ENCODE results near the gene SKAP1.
A peak's percentile ranks its signal among the peaks of the same experiment; 100 is the strongest.
"Not testable (repeated sequence)": the region's sequence is repeated elsewhere in the genome, so short reads cannot be mapped to it uniquely, and the experiment has no call there.

The SKAP1 gene

DNA sequence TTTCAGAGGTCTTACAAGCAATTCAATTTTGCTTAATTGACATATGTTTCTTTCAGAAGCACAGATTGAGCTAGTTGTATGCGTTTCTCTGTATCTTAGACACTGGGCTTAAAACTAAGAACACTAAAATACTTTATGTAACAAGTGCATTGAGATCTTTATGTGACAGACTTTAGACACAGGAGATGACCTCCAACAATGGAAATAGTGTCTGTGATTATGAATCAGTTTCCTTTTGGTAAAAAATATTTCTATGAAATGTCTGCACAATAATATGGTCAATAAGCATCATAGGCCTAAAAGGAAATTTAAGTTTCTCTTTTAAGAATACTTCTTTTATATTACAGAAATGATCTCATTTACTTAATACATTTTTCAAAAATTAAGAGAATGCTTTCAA, 153.2 kb downstream of the SKAP1 start:
- DNase-seq, result no peak

DNA sequence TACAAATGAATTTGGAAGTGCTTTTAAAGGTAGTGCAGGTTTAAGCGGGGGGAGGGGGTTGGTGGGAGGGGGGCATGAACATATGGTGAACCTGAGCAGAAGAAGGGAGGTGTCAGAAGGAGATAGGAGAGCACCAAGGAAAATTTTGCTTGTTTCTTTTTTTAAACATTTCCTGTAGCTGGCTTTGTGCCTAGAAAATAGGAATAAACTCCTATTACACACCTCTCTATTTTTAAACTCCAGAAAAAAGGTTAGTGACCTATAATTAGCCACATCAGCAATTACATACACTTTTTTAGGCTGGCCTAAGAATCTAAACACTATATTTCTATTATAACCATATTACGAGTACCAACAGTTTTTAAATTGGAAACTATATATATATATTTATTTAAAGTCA, 159.1 kb downstream of the SKAP1 start:
- DNase-seq, result no peak

DNA sequence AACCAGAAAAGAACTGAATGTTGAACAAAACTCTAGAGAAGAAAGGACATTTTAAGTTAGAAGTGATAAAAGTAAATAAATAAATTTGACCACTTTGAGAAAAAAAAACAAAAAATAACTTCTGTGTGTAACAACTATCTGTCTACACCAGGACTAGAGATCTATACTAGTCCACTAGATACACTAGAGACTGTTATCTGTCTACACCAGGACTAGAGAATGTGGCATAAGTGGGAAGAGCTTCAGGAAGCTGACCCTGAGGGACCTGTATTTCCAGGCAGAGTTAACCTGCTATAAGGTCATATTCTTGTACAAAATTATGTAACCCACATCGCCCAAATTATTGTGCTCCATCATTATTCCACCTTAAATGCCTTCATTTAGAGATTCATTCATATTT, 160.8 kb downstream of the SKAP1 start:
- no peak for DNase-seq

DNA sequence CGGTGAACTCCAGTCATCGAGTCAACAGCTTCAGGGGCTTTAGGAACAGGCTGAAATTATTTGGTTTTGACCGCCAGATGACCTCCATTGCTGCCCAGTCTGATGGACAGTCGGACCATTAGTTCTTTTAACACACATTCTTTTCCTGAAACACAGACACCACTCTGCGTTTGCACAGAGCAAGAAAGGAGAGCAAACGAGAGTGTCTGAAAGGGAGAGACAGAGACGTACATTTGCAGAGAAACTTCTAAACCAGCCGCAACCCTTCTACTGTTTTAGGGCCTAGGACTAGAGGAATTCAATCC, 166.3 kb downstream of the SKAP1 start:
- no peak for DNase-seq

DNA sequence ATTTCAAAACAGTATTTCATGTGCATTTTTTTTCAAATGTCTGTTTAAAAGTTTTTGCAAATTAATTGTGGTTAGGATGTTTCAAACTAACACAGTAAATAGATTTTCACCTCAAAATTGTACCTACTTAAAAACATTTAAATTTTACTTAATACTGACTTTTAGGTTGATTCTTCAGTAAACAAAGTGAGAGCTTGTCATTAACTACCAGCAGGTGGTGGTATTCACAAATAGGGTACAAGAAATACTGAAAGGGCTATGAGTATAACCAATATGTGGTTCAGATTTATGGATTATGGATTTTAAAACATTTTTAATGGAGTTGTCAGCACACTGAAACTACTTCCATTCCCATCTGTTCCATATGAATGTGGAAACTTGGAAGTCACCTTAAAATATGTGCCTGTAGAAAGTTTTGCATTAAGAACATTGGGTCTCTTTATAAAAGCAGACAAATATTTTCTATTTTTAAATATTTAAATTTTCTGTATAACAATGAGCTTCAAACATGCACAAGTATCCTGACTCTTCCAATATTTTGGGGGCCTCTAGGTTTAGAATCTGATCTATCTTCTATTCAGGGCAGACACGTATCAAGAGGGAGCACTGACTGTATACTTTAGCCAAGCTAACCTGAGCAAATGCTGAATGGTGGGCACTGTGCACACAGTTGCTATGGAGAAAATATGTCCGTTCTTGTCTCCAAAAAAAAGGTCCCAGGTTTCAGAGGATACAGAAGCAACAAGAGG, 166.9 kb downstream of the SKAP1 start:
- DNase-seq, result no peak

DNA sequence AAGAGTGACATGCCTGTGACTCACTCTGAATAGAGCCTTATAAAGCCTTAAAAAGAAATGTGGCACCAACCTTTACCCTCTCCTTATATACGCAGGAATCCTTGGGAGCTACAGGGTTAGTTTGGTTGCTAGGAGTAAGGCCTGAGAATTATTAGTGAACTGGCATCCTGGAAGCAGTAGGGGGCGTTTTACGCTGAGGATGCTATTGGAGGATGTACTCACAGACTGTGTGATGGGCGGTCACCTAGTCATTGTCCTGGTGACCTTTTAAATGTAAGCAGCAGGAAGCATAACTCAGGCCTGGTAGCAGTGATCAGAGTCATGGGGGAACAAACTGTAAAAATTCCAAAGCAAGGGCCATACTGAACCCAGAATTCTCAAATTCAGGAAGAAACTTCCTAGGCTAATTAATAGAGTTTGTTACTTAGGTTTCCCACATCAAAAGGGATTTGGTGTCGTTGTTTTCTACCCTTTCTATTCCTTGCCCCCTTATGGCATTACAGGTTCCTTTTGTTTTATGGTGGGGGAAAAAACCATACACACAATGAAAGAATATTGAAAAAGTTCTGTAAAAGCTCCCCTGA, 168.6 kb downstream of the SKAP1 start:
- peak; percentile 26 for DNase-seq

DNA sequence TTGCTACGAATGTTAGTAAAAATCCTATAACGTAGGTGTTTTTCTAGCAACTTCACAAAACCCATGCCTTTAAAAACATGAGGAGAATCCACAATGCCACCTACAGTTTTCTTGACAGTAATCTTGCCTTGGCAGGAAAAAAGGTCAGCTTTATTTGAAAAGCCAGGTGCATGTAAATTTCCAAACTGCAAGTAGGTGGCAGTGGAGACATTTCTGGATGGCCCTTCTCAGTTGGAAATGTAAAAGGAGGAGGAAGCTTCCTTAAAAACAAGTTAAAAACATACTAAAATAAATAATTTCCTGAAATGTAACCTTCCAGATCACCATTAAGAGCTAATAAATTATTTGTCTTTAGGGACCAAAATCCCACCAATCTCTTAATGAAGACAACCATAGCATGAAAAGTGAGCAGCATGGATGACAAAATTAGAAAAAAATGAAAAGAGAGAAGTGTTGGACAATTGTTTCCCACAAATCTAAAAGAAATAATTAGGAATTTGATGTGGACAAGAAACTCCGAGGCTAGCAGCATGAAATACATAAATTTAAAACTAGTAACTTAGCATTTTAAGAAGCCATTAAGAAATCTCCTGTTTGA, 170.2 kb downstream of the SKAP1 start:
- no peak for DNase-seq

DNA sequence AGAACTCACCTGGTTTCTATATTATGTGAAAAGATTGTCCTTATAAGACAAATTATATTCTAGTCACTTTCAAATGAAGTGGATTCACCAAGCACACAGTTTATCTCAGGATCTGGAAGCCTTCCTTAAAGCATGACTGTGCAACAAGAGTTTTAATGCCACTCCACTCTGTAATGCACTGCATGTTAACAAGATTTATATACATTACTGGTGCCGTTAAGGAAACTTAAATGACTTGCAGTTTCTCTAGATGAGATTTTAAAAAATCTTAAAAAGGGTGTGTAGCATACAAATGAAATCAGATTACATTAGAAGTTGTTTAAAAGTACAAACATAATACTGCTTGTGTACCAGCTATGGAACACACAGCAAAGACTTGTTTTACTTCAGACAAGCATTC, 171.7 kb downstream of the SKAP1 start:
- DNase-seq, result no peak

DNA sequence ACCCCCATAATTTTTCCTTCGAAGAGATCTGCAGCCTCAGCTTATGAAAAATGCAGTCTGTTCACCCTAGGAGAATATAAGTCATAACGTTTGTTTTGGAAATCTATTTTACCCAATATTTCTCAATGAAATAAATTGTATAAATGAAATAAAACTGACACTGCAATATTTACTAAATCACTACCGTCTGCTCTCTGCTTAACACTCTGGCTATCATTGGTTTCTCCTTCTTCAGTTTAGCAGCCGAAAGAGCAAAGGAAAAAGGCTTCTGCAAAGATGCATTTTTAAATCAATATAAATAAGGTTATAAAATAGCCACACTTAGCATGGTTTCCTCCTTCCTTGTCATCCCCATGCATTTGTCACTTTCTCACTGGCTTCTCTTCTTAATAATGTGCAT, 174.3 kb downstream of the SKAP1 start:
- no peak for DNase-seq

DNA sequence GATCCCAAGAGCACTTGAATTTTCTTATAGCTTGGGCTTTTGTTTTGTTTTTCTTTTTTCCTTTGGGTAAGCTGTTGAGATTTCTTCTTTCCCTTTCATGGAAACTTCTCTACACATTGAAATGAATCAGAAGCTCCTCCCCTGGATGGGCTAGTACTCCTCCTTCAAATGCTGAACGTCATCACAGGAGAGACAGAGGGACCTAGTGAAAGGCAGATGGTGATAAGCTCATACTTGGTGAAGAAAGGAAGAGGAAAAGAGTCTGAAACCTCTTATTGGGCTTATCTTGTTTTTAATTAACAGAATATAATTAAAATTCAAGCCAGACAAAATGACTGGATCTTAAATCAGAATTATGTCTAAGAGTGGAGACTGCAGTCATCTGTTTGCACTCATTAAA, 175.1 kb downstream of the SKAP1 start:
- no peak for DNase-seq

DNA sequence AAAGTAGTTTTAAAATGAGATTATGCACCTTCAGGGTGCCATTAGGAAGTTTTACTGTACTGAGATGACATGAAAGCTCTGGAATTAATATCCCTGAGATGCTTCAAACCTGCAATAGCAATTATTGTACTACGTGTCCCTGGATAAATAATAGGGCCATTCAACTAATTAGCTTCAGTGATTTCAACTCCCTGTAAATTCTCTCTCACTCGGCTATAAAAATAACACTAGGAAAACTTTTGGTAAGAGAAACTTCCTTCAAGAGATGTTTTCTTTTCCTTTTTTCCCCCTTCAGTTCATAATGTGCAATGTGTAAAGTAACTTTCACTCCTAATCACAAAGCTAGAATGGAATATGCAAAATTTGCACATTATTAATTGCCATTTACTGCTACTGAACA, 176.0 kb downstream of the SKAP1 start:
- DNase-seq, result no peak

DNA sequence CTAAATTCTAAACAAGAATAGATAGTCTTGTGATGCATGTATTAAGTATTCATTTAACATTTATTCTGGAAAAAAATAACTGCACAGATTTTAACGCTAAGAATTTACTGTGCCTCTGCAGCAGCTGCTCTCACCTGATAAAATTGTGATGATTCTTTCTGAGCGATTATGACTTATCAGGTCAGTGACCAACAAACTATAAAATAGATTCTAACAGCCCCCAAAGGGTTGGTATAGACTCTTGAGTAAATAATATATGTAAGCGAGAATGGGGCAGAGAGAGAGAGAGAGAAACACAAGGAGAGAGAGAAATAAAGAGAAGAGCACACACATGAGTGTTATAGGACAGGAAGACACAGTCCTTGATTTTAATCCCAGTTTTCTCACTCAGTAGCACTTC, 178.1 kb downstream of the SKAP1 start:
- no peak for DNase-seq

DNA sequence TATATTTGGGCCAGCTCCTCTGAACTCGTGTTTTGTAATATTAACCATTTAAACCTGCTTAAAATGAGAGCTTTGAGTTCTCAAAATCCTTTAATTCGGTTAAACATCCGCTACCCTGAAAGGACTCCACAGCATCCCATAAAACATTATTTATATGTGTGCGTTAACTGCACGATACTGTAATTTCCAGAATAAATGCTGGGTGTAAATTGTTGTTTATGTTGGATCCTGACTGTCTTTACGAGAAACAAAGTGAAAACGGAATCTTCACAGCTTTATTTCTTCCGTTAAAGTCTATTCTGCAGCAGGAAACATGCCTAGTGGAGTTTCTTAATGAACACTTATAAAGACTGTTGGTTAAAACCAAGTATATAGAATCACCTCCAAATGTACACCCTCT, 179.1 kb downstream of the SKAP1 start:
- no peak for DNase-seq

DNA sequence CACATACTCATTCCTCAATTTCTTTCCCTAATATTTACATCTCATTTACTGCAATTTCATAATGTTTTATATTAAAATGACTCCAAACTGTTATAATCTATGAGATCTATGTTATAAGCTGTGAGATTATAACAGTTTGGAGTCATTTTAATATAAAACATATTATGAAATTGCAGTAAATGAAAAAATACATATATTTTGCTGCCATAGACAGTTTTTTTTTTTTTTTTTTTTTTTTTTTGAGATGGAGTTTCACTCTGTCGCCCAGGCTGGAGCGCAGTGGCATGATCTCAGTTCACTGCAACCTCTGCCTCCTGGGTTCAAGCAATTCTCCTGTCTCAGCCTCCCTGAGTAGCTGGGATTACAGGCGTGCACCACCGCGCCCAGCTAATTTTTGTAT, 180.0 kb downstream of the SKAP1 start:
- DNase-seq, result not testable (repeated sequence)

DNA sequence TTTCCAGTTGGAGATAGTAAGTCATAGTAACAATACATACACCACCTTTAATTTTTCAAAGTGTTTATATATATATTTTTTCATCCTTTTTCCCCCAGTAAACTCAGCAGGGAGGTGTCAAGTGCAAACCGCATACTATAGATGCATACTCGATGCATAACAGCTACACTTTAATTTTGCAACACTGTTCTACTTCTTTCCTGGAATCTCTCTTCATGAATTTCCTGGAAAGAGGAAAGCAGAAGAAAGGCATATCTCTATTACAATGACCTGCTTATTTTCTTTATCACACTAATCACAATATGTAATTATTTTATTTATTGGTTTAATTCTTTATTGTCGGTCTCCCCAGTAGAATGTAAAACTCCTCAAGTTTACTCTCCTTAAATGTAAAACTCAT, 182.4 kb downstream of the SKAP1 start:
- no peak for DNase-seq

DNA sequence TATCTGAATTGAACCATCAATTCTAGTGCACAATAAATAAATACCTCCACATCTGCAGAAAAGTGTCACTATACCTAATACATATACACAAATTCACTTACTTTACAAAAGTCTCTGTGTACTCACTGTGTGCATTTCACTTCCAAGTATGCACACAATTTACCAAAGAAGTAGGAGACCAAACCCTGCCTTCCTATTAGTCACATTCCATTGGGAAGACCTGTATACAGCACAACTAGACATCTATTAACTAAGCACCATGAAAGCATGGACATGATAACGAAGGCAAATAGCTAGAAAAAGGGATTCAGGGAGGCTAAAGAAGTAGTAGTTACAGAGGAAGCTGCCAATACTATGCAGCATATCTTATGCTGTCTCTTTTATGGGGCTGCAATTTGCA, 183.0 kb downstream of the SKAP1 start:
- DNase-seq, result no peak

DNA sequence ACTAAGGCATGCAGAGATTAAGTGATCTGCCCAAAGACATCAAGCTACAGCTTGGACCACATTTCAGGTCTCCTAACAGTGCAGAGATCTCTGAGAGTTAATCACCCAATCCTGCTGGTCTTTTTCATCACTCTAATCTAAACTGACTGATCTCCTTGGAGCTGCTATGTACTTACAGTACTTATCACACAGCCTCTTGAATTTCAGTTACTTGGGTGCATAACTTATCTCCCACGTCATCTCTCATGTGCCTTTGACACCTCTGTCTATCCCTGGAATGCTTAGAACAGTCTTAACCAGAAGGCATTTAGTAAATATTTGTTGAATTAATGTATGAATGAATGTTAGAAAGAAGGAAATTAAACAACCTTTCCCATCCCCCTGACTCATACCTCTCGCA, 183.4 kb downstream of the SKAP1 start:
- no peak for DNase-seq

DNA sequence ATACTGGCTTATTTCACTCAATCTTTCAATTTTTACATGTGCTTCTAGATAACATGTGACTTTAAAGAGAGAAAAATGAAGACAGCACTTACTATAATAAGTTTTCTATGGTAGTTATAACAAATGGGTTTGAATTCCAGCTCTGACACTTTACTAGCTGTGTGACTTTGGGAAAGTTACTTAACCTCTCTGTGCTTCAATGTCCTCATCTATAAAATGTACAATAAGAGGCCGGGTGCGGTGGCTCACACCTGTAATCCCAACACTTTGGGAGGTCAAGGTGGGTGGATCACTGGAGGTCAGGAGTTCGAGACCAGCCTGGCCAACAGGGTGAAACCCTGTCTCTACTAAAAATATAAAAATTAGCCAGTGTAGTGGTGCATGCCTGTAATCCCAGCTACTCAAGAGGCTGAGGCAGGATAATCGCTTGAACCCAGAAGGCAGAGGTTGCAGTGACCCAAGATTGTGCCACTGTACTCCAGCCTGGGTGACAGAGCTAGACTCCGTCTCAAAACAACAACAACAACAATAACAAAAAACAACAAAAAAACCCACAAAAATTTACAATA, 184.5 kb downstream of the SKAP1 start:
- DNase-seq, result not testable (repeated sequence)

DNA sequence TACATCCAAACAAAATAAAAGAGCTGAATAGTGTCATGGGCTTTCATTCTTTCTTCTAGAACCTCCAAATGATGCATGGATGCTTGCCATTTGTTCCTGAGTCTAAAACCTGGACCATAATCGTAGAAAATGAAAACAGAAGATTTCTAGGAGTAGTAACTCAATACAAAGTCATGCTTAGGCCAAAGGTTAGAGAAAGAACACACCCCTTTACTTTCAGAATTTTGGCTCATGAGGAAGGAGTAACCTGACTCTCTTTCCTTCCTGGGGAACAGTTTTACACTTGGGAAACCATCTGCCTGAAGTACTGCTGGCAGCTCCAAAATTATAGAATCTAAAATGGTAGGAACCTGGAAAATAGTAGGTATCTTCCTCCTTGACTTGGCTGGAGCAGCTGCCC, 185.2 kb downstream of the SKAP1 start:
- no peak for DNase-seq

DNA sequence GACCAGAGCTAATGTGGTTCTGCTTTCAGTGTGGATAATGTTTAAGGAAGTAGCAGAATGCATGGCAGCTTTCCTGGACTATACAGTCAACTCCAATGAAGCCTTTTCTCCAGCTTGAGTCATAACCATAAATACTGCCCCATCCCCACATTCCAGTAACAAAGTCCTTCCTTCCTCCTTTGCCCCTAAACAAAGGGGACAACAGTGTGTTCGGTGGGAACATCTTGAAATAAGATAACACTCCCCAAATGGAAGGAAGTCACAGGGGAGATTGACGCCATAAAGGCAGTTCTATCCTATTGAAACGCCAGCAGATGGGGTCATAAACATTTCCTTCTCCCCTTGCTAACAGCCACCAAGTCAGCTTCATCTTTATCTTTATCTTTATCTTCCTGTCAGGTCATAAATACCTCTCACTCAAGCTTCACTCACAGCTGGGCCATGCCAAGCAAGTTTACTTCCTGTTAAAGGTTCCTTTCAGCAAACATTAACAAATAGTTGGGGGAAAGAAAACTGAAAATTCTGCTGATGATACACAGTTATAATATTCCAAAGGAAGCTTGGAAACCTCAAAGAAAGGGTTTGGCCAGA, 185.8 kb downstream of the SKAP1 start:
- no peak for DNase-seq

DNA sequence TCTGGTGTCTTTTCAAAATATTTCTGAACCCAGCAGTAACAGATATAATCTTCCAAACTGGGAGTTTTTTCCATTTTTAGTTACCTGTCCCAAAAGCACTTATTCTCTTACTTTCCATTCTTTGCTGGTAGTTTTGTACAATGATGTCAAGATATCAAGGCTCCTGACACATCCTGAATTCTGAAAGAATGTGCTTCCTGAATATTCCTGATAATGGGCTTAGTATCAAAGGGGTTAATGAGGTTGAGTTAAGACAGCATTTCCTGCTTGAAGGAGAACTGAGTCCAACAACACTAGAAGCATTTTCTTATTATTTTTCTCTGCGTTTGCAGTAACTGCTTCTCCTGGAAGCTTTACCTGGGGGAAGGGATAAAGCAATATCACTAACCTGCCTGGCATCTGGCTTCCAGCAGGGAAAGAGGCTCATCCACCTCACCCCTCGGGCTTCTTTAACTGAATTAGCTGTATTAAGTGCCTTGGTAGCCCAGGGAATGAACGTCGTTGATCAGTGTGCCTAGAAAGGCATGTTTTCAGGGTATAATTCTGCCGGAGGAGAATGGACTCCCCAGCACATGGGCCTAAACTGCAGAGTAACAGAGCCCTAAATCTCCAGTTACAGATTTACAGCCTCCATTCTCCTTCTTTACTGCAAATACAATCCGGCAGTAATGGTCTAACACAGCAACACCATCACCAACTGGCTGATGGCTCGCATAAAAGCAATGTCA, 188.1 kb downstream of the SKAP1 start:
- DNase-seq, result no peak

DNA sequence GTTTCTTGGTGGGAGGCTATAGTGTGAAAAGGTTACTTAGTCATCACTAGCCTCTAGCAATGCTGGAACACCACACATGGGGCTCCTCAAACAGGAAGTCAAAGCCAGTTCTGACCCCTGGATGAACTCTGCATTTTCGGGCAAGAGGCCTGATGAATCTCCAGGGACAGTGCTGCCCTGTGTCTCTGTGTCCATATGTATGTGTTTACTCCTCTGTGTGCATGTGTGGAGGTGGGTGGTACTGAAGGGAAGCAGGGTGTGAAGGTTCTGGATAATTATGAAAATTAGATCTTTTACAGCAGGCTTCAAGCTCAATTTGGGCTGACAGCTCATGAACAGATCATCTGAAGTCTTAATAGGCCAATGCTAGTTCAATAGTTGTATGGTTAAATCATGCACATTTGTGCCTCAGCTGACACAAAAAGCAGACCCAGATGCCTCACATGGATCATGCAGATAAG, 188.9 kb downstream of the SKAP1 start:
- peak; percentile 25 for DNase-seq

DNA sequence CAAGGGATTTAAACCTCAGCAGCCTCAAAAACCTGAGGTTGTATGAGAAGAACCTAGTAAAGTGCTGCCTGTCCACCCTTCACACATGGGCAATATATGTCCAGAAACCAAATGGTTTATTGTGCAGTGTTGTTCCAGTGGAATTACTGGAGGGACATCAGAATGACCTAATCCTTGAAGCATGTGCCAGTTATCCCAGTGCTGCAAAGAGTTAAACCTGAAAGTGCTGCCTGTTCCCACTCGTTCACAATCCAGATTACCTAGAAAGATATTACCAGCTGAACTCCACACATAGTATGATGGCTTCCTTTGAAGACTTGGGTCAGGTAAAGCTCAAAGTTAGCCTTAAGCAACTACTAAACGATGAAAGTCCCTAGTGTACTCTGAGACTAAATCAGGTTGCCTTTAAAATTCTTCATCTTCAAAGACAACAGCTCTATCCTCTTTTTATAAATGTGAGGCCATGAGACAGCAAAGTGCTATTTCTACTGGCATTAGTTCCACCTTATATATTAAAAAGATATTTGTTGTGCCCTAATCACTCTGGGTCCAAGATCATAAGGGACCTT, 189.4 kb downstream of the SKAP1 start:
- DNase-seq, result no peak

All from stimulated activated CD4-positive, alpha-beta T cell treated with anti-CD3 and anti-CD28 coated beads, Interleukin-15, amount 100 ng/mL, for 24 hours (primary cell).